ENCODE measurements around the gene ATL2. TPM values are rescaled to one million over a fixed set of nuclear protein-coding genes. Genes with fewer than 3 reads are reported as not detected.
"Not testable (repeated sequence)": the region's sequence is repeated elsewhere in the genome, so short reads cannot be mapped to it uniquely, and the experiment has no call there.

ATL2 gene
- total RNA-seq, 6 experiments from 2014 or later = 21.4 to 28.7 (median 24.4) TPM

GRCh38 chr2:38322224-38322914 lies 54.7 kb downstream of the ATL2 start:
- peaks cover 19% of the 10 kb centered on the region for H3K4me1 Mint-ChIP-seq (ENCODE audit: low read depth)
- no peak overlapping the region for H3K4me3 Mint-ChIP-seq
- TF ChIP-seq CTCF (IDR thresholded peaks at IDR 0.05) = no peak
- no peaks in the 10 kb centered on the region for H3K36me3 Mint-ChIP-seq (ENCODE audit: low read depth)
- no peak for DNase-seq
- H3K9me3 Mint-ChIP-seq = no peaks in the 10 kb centered on the region
- H3K27ac Mint-ChIP-seq = no peak overlapping the region
- no peaks in the 10 kb centered on the region for H3K27me3 Mint-ChIP-seq (ENCODE audit: insufficient read depth)

GRCh38 chr2:38319240-38319639 lies 57.8 kb downstream of the ATL2 start:
- H3K36me3 Mint-ChIP-seq (ENCODE audit: low read depth); H3K27me3 Mint-ChIP-seq (ENCODE audit: insufficient read depth); H3K9me3 Mint-ChIP-seq; DNase-seq; H3K4me1 Mint-ChIP-seq (ENCODE audit: low read depth); H3K4me3 Mint-ChIP-seq: not testable (repeated sequence)
- H3K27ac Mint-ChIP-seq = peak overlapping the region; percentile 33; the same call in 1 of the 2 replicates

- TF ChIP-seq CTCF (IDR thresholded peaks at IDR 0.05) = no peak
- H3K4me1 Mint-ChIP-seq (ENCODE audit: low read depth) = peaks cover 4% of the 10 kb centered on the region
- no peaks in the 10 kb centered on the region for H3K27me3 Mint-ChIP-seq (ENCODE audit: insufficient read depth)
- H3K4me3 Mint-ChIP-seq = no peak overlapping the region
- H3K27ac Mint-ChIP-seq = no peak overlapping the region
- no peaks in the 10 kb centered on the region for H3K9me3 Mint-ChIP-seq
- peaks cover 10% of the 10 kb centered on the region; the same call in 1 of the 2 replicates for H3K36me3 Mint-ChIP-seq (ENCODE audit: low read depth)
- DNase-seq = no peak
Observed at GRCh38 chr2:38317725-38318124, 59.3 kb downstream of the ATL2 start.

GRCh38 chr2:38315707-38316333 lies 61.3 kb downstream of the ATL2 start:
- peaks cover 18% of the 10 kb centered on the region; the same call in 1 of the 2 replicates for H3K36me3 Mint-ChIP-seq (ENCODE audit: low read depth)
- H3K4me3 Mint-ChIP-seq = no peak overlapping the region
- H3K9me3 Mint-ChIP-seq = no peaks in the 10 kb centered on the region

GRCh38 chr2:38308821-38309220 lies 68.3 kb downstream of the ATL2 start:
- Mint-ChIP-seq H3K4me1 (ENCODE audit: low read depth) (no peaks in the 10 kb centered on the region), H3K27ac (no peak overlapping the region), H3K27me3 (ENCODE audit: insufficient read depth) (no peaks in the 10 kb centered on the region), H3K9me3 (no peaks in the 10 kb centered on the region), H3K36me3 (ENCODE audit: low read depth) (peaks cover 18% of the 10 kb centered on the region; the same call in 1 of the 2 replicates), H3K4me3 (no peak overlapping the region)
- no peak for TF ChIP-seq CTCF (IDR thresholded peaks at IDR 0.05)
- DNase-seq = no peak

More at GRCh38 chr2:38315707-38316333, 61.3 kb downstream of the ATL2 start:
- peak; percentile 53 for DNase-seq
- TF ChIP-seq CTCF (IDR thresholded peaks at IDR 0.05) = peak; percentile 84
- no peaks in the 10 kb centered on the region for H3K4me1 Mint-ChIP-seq (ENCODE audit: low read depth)
- H3K27ac Mint-ChIP-seq = no peak overlapping the region
- no peaks in the 10 kb centered on the region for H3K27me3 Mint-ChIP-seq (ENCODE audit: insufficient read depth)
